Thyroid gland (tissue), 4 donors: ENCODE data around the gene CDK15. TPM values are rescaled to one million over a fixed set of nuclear protein-coding genes. Genes with fewer than 3 reads are reported as not detected.

ENCODE experiments used
- DNase-seq, 2 donors: peaks; one replicate each; pipeline ENCODE4 v3.0.0-alpha.2; 2019
- H3K27ac ChIP-seq, 3 donors: fragments of 200-600 bp; sonication (generic); 1 replicate in 2 of 3; 2 replicates in 1 of 3; pipeline ENCODE4 v1.5.1; 2016 to 2019; ENCODE audit warnings: mild to moderate bottlenecking in 1 of 3, moderate library complexity in 1 of 3
- H3K27me3 ChIP-seq: fragments of 200-600 bp; sonication (generic); one replicate; pipeline ENCODE4 v1.5.1; 2019
- H3K36me3 ChIP-seq, 2 donors: fragments of 200-600 bp; sonication (generic); one replicate each; pipeline ENCODE4 v1.5.1; 2016 to 2019
- H3K4me1 ChIP-seq, 2 donors: fragments of 200-600 bp; sonication (generic); one replicate each; pipeline ENCODE4 v1.5.1; 2017 to 2019
- H3K4me3 ChIP-seq, 3 donors: fragments of 200-600 bp; sonication (generic); replicated peaks in 1 of 3; 1 replicate in 2 of 3; 2 replicates in 1 of 3; pipeline ENCODE4 v1.5.1; 2016; ENCODE audit warnings: mild to moderate bottlenecking in 1 of 3
- H3K9me3 ChIP-seq: fragments of 200-600 bp; sonication (generic); one replicate; pipeline ENCODE4 v1.5.1; 2017
- POLR2A ChIP-seq, 2 donors: fragments of 450-650 bp; IDR thresholded peaks; one replicate each; pipeline ENCODE4 v1.6.1; 2017; ENCODE audit warnings: antibody characterized with exemption in 2 of 2, mild to moderate bottlenecking in 2 of 2, moderate library complexity in 1 of 2
- WGBS, 2 donors: methylation state at CpG; one replicate each; pipeline ENCODE4 v1.1.5; 2017; 5-methylcytosine and 5-hydroxymethylcytosine counted together
- intact Hi-C: fragments of 100-400 bp; cut with DNase I; formaldehyde crosslinking; loops from one replicate; pipeline ENCODE4 v1.15.1; 2023
- total RNA-seq, 4 donors: library from RNA; depleted of rRNA; stranded (reverse); fragments of >200 nt; gene quantifications; one replicate each; pipeline ENCODE4 v1.2.3, GENCODE V29; 2016
- TF ChIP-seq, protein P1 (sequence below), 6 experiments: fragments of 200-600 bp in 3 of 6; fragments of 450-650 bp in 3 of 6; sonication (generic) in 3 of 6; IDR thresholded peaks; one replicate each; pipeline ENCODE4 v1.5.1; 2016 to 2019; ENCODE audit warnings: antibody characterized with exemption in 6 of 6, mild to moderate bottlenecking in 2 of 6, inconsistent platforms in 1 of 6, moderate library complexity in 1 of 6

Gene CDK15
- total RNA-seq, 4 donors from 2014 or later, result 1.2 TPM; not detected in 3

- Histone ChIP-seq H3K9me3 (no peaks in the 10 kb centered on the region), H3K27me3 (no peaks in the 10 kb centered on the region), H3K27ac (no peak overlapping the region), H3K36me3 (no peaks in the 10 kb centered on the region), H3K4me3 (no peak overlapping the region), H3K4me1 (peaks cover 0 to 4% of the 10 kb centered on the region in 2 donors)
- WGBS, 2 donors, result 50 to 57% methylated on average over 8 of the region's 8 CpGs
- intact Hi-C loops, result no loop called here
- TF ChIP-seq, protein P1, sequence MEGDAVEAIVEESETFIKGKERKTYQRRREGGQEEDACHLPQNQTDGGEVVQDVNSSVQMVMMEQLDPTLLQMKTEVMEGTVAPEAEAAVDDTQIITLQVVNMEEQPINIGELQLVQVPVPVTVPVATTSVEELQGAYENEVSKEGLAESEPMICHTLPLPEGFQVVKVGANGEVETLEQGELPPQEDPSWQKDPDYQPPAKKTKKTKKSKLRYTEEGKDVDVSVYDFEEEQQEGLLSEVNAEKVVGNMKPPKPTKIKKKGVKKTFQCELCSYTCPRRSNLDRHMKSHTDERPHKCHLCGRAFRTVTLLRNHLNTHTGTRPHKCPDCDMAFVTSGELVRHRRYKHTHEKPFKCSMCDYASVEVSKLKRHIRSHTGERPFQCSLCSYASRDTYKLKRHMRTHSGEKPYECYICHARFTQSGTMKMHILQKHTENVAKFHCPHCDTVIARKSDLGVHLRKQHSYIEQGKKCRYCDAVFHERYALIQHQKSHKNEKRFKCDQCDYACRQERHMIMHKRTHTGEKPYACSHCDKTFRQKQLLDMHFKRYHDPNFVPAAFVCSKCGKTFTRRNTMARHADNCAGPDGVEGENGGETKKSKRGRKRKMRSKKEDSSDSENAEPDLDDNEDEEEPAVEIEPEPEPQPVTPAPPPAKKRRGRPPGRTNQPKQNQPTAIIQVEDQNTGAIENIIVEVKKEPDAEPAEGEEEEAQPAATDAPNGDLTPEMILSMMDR (IDR thresholded peaks at IDR 0.05), result no peak
- no peak for TF ChIP-seq POLR2A (IDR thresholded peaks at IDR 0.05)
- DNase-seq, result no peak
Observed at GRCh38 chr2:201883606-201884369, 77.5 kb downstream of the CDK15 start.

DNA sequence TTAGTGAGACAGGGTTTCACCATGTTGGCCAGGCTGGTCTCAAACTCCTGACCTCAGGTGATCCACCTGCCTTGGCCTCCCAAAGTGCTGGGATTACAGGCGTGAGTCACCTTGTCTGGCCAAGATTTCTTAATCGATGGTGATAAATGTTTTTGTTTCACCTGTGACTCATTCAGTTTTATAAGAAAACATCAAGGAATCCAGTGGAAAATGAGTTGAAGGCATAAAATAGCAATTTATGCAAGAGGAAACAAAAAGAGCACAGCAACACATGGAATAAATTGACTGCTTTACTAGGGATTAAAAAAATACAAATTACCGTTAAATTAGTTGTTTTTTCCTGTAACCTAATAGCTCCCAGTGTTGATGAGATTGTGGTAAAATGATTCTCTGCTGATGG, 80.2 kb downstream of the CDK15 start:
- TF ChIP-seq, protein P1 (IDR thresholded peaks at IDR 0.05), result no peak
- TF ChIP-seq POLR2A (IDR thresholded peaks at IDR 0.05), result no peak
- no peak overlapping the region for H3K27ac ChIP-seq
- no peaks in the 10 kb centered on the region for H3K27me3 ChIP-seq
- intact Hi-C loops, result no loop called here
- no peaks in the 10 kb centered on the region for H3K36me3 ChIP-seq
- H3K4me1 ChIP-seq, result no peaks in the 10 kb centered on the region
- H3K9me3 ChIP-seq, result no peaks in the 10 kb centered on the region
- no peak overlapping the region for H3K4me3 ChIP-seq
- 77 to 90% methylated on average over 3 of the region's 3 CpGs for WGBS, 2 donors
- DNase-seq, result no peak

GRCh38 chr2:201887773-201888425, 81.6 kb downstream of the CDK15 start:
- Histone ChIP-seq H3K9me3 (no peaks in the 10 kb centered on the region), H3K4me3 (no peak overlapping the region), H3K4me1 (no peaks in the 10 kb centered on the region), H3K27ac (no peak overlapping the region), H3K27me3 (no peaks in the 10 kb centered on the region), H3K36me3 (no peaks in the 10 kb centered on the region)
- no peak for TF ChIP-seq POLR2A (IDR thresholded peaks at IDR 0.05)
- TF ChIP-seq, protein P1 (IDR thresholded peaks at IDR 0.05), result no peak
- intact Hi-C loops, result no loop called here
- DNase-seq, result no peak
- WGBS, 2 donors, result 44 to 60% methylated on average over 9 of the region's 9 CpGs

DNA sequence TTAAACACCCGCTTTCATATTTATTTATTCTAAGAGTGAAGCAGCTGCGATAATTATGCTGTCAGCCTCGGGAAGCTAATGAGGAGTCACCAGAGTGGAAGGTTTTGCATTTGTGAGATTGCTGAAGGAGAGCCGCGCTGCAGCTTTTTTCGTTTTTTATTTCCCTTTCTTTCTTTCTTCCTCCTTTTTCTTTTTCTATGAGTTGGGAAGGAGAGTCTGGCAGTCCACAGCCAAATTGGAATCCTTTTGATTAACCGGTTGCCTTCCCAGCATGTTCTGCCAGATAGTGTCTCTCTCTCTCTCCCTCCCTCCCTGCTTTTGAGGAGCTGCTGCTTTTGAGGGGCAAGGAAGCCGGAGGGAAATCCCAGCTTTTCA, 82.1 kb downstream of the CDK15 start:
- H3K36me3 ChIP-seq, result no peaks in the 10 kb centered on the region
- no peak overlapping the region for H3K4me3 ChIP-seq
- H3K27me3 ChIP-seq, result no peaks in the 10 kb centered on the region
- WGBS, 2 donors, result 32 to 39% methylated on average over 8 of the region's 8 CpGs
- no peak for DNase-seq
- TF ChIP-seq POLR2A (IDR thresholded peaks at IDR 0.05), result no peak
- TF ChIP-seq, protein P1 (IDR thresholded peaks at IDR 0.05), result no peak
- intact Hi-C loops, result no loop called here
- H3K27ac ChIP-seq, result no peak overlapping the region
- no peaks in the 10 kb centered on the region for H3K9me3 ChIP-seq
- no peaks in the 10 kb centered on the region for H3K4me1 ChIP-seq

GRCh38 chr2:201890453-201890852, 84.1 kb downstream of the CDK15 start:
- Histone ChIP-seq H3K4me1 (no peaks in the 10 kb centered on the region), H3K4me3 (no peak overlapping the region), H3K36me3 (no peaks in the 10 kb centered on the region), H3K27ac (no peak overlapping the region), H3K9me3 (no peaks in the 10 kb centered on the region), H3K27me3 (no peaks in the 10 kb centered on the region)
- no peak for DNase-seq
- no peak for TF ChIP-seq POLR2A (IDR thresholded peaks at IDR 0.05)
- TF ChIP-seq, protein P1 (IDR thresholded peaks at IDR 0.05), result no peak
- intact Hi-C loops, result no loop called here
